HUDEP-2 (cell line): ENCODE data around the gene FXYD1.
"Not testable (repeated sequence)": the region's sequence is repeated elsewhere in the genome, so short reads cannot be mapped to it uniquely, and the experiment has no call there.

ENCODE experiments used
- DNase-seq, 76 experiments: peaks; one replicate each; lab custom pipeline; 2025; ENCODE audit not compliant: unreplicated experiment in 76 of 76; lab: John Stamatoyannopoulos, UW

Gene FXYD1

GRCh38 chr19:35138305-35138892 lies at the start of gene FXYD1:
TSS of gene FXYD1 (plus strand) at chr19:35138824. CDS start at chr19:35140080, 1,256 bp downstream.
- no peak for DNase-seq

- no peak for DNase-seq
Observed at GRCh38 chr19:35089554-35089953, 49.1 kb upstream of the FXYD1 start.

GRCh38 chr19:35090160-35090505 lies 48.5 kb upstream of the FXYD1 start:
- no peak for DNase-seq

GRCh38 chr19:35090506-35091214 lies 48.0 kb upstream of the FXYD1 start:
- peak in 55 of 76 experiments; percentile 8 to 75 (median 46) for DNase-seq

- no peak for DNase-seq
Observed at GRCh38 chr19:35093430-35093829, 45.2 kb upstream of the FXYD1 start.

- no peak for DNase-seq
Observed at GRCh38 chr19:35093941-35094647, 44.5 kb upstream of the FXYD1 start.

GRCh38 chr19:35094656-35095055 lies 44.0 kb upstream of the FXYD1 start:
- DNase-seq: no peak

GRCh38 chr19:35095667-35096368 lies 42.8 kb upstream of the FXYD1 start:
- DNase-seq: no peak

GRCh38 chr19:35098413-35099049 lies 40.1 kb upstream of the FXYD1 start:
- peak in 12 of 76 experiments; percentile 9 to 35 (median 20) for DNase-seq

- DNase-seq: no peak
Observed at GRCh38 chr19:35099155-35099896, 39.3 kb upstream of the FXYD1 start.

- no peak for DNase-seq
Observed at GRCh38 chr19:35099897-35100275, 38.7 kb upstream of the FXYD1 start.

GRCh38 chr19:35100588-35101533 lies 37.8 kb upstream of the FXYD1 start:
- no peak for DNase-seq

- not testable (repeated sequence) for DNase-seq
Observed at GRCh38 chr19:35101949-35102348, 36.7 kb upstream of the FXYD1 start.

GRCh38 chr19:35103614-35104013 lies 35.0 kb upstream of the FXYD1 start:
- DNase-seq: not testable (repeated sequence)

GRCh38 chr19:35104361-35104760 lies 34.3 kb upstream of the FXYD1 start:
- no peak for DNase-seq

- no peak for DNase-seq
Observed at GRCh38 chr19:35105047-35105410, 33.6 kb upstream of the FXYD1 start.

- no peak for DNase-seq
Observed at GRCh38 chr19:35105411-35106290, 33.0 kb upstream of the FXYD1 start.

- no peak for DNase-seq
Observed at GRCh38 chr19:35106291-35106583, 32.4 kb upstream of the FXYD1 start.
